ENCODE results near the gene KDM4F.

The KDM4F gene

DNA sequence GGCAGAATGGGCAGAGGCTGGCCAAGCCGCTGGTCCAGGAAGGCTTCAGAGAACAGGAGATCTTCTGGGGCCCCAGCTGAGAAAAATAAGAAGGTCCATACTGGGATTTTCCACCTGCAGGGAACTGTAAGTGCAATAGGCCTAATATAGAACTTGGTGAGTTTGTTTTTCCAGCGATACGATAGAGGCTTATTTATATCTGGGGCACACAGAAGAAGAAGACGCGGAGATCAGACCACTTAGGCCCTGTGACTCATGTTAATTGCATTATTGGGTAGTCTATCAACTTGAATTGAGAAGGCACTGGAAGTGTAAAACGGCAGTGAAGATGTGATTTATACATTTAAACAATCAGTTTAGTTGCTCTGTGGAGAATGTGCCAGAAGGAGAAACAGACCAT, 9.8 kb downstream of the KDM4F start:
- WGBS, 2 experiments (ENCODE audit: insufficient coverage in 2 of 2) = 83 to 92% methylated on average over 6 of the region's 6 CpGs
- Histone ChIP-seq H3K9me3 (ENCODE audit: control insufficient read depth, low read length) (no peaks in the 10 kb centered on the region), H3K4me1 (ENCODE audit: control insufficient read depth, insufficient read depth, low read length, poor library complexity, severe bottlenecking) (no peaks in the 10 kb centered on the region), H3K27ac (ENCODE audit: low read depth, low read length, severe bottlenecking) (no peak overlapping the region), H3K36me3 (ENCODE audit: control insufficient read depth, insufficient read depth, low read length) (no peaks in the 10 kb centered on the region), H3K4me3 (ENCODE audit: extremely low read depth, insufficient read depth, low read length, poor library complexity, severe bottlenecking) (no peak overlapping the region)

DNA sequence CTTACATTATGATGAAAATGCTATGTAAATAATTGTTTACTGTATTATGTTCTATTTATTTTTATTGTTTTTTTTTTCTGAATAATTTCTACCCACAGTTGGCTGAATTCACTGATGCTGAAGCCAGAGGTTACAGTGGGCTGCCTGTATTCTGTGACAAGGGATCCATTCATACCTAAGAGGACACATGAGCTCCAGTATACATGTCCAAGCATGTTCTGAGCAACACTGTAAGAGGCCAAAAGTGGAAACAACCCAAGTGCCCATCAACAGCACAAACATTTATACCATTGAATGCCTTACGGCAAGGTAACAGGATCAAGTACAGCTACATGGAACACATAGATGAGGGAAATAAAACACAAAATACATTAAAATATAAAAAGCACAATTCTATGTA, 16.1 kb downstream of the KDM4F start:
- no peaks in the 10 kb centered on the region for H3K9me3 ChIP-seq (ENCODE audit: control insufficient read depth, low read length)
- WGBS, 2 experiments (ENCODE audit: insufficient coverage in 2 of 2) = no CpG with 5 or more reads among the region's 1 CpG
- H3K36me3 ChIP-seq (ENCODE audit: control insufficient read depth, insufficient read depth, low read length) = no peaks in the 10 kb centered on the region
- no peak overlapping the region for H3K4me3 ChIP-seq (ENCODE audit: extremely low read depth, insufficient read depth, low read length, poor library complexity, severe bottlenecking)
- peaks cover 5% of the 10 kb centered on the region for H3K4me1 ChIP-seq (ENCODE audit: control insufficient read depth, insufficient read depth, low read length, poor library complexity, severe bottlenecking)
- no peak overlapping the region for H3K27ac ChIP-seq (ENCODE audit: low read depth, low read length, severe bottlenecking)

DNA sequence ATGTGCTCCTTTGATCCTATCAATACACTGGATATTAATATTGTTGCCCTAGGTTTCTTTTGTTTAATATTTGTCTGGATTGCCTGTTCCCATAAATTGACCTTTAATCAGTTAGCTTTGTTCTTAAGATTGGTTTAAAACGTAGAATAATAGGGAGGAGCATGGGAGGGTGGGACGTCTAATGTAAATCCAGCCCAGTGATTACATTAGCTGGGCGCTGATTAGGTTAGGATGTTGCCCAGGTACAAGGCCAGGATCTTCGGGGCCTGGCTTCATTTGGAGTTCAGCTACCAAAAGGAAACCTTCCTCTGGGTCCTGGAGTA, 17.5 kb downstream of the KDM4F start, which contains the start of gene SRSF8:
SRSF8 (plus strand) TSS at position 204 of the 323 bp plus-strand sequence. CDS start 308 bp downstream, outside the sequence.
- H3K27ac ChIP-seq (ENCODE audit: low read depth, low read length, severe bottlenecking) = peak within 1 kb of the TSS; percentile 75
- H3K4me1 ChIP-seq (ENCODE audit: control insufficient read depth, insufficient read depth, low read length, poor library complexity, severe bottlenecking) = peaks cover 5% of the 10 kb centered on the region
- 0% methylated on average over 2 to 3 of the region's 4 CpGs for WGBS, 2 experiments (ENCODE audit: insufficient coverage in 2 of 2)
- no peaks in the 10 kb centered on the region for H3K9me3 ChIP-seq (ENCODE audit: control insufficient read depth, low read length)
- no peaks in the 10 kb centered on the region for H3K36me3 ChIP-seq (ENCODE audit: control insufficient read depth, insufficient read depth, low read length)
- peak within 1 kb of the TSS; percentile 79 for H3K4me3 ChIP-seq (ENCODE audit: extremely low read depth, insufficient read depth, low read length, poor library complexity, severe bottlenecking)

DNA sequence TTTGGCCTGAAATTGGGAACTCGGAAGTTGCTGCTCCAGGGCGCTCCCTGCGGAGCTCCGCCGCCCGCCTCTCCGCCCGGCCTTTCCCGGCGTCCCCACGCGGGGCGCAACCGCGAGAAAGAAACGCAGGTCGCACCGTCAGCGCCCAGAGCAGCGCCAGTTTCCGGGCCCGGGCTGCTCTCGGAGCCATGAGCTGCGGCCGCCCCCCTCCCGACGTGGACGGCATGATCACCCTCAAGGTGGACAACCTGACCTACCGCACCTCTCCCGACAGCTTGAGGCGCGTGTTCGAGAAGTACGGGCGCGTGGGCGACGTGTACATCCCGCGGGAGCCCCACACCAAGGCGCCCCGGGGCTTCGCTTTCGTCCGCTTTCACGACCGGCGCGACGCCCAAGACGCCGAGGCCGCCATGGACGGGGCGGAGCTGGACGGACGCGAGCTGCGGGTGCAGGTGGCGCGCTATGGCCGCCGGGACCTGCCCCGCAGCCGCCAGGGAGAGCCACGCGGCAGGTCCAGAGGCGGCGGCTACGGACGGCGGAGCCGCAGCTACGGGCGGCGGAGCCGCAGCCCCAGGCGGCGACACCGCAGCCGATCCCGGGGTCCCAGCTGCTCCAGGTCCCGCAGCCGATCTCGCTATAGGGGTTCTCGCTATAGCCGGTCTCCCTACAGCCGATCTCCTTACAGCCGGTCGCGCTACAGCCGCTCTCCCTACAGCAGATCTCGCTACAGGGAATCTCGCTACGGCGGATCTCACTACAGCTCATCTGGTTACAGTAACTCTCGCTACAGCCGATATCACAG, 18.0 kb downstream of the KDM4F start:
- 0% methylated on average over 63 to 80 of the region's 98 CpGs for WGBS, 2 experiments (ENCODE audit: insufficient coverage in 2 of 2)
- peak overlapping the region; percentile 75 for H3K27ac ChIP-seq (ENCODE audit: low read depth, low read length, severe bottlenecking)
- no peaks in the 10 kb centered on the region for H3K9me3 ChIP-seq (ENCODE audit: control insufficient read depth, low read length)
- H3K4me3 ChIP-seq (ENCODE audit: extremely low read depth, insufficient read depth, low read length, poor library complexity, severe bottlenecking) = peak overlapping the region; percentile 79
- no peaks in the 10 kb centered on the region for H3K36me3 ChIP-seq (ENCODE audit: control insufficient read depth, insufficient read depth, low read length)
- peaks cover 5% of the 10 kb centered on the region for H3K4me1 ChIP-seq (ENCODE audit: control insufficient read depth, insufficient read depth, low read length, poor library complexity, severe bottlenecking)

DNA sequence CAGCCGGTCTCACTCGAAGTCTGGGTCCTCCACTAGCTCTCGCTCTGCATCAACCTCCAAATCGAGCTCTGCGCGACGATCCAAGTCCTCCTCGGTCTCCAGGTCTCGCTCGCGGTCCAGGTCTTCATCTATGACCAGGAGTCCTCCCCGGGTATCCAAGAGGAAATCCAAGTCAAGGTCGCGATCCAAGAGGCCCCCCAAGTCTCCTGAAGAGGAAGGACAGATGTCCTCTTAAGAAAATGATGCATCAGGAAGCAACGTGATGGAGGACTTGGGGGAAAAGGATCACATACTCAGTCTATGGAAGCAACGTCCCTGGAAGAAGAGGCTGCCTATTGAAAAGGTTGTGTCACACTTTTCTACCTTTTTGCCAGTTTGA, 18.6 kb downstream of the KDM4F start:
- peak overlapping the region; percentile 75 for H3K27ac ChIP-seq (ENCODE audit: low read depth, low read length, severe bottlenecking)
- WGBS, 2 experiments (ENCODE audit: insufficient coverage in 2 of 2) = 1 to 4% methylated on average over 9 to 13 of the region's 16 CpGs
- no peaks in the 10 kb centered on the region for H3K9me3 ChIP-seq (ENCODE audit: control insufficient read depth, low read length)
- H3K4me3 ChIP-seq (ENCODE audit: extremely low read depth, insufficient read depth, low read length, poor library complexity, severe bottlenecking) = peak overlapping the region; percentile 79
- peaks cover 5% of the 10 kb centered on the region for H3K4me1 ChIP-seq (ENCODE audit: control insufficient read depth, insufficient read depth, low read length, poor library complexity, severe bottlenecking)
- H3K36me3 ChIP-seq (ENCODE audit: control insufficient read depth, insufficient read depth, low read length) = no peaks in the 10 kb centered on the region

DNA sequence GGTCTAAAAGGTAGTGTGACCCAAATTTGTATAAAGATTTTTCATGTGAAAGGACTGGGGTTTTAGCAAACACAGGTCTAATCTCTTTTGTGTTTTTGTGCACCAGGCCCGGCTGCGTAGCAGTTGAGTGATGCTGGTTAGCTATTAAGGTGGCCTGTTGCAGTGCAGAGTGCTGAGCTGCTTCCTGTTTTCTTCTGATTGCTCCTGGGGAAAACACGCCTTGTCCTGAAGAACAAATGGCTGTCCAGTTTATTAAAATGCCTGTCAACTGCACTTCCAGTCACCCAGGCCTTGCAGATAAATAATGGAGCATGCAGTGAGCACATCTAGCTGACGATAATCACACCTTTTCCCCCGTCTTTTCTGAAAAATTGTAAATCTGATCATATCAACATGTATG, 19.3 kb downstream of the KDM4F start:
- Histone ChIP-seq H3K4me3 (ENCODE audit: extremely low read depth, insufficient read depth, low read length, poor library complexity, severe bottlenecking) (peak overlapping the region; percentile 79), H3K9me3 (ENCODE audit: control insufficient read depth, low read length) (no peaks in the 10 kb centered on the region), H3K4me1 (ENCODE audit: control insufficient read depth, insufficient read depth, low read length, poor library complexity, severe bottlenecking) (peaks cover 5% of the 10 kb centered on the region), H3K27ac (ENCODE audit: low read depth, low read length, severe bottlenecking) (peak overlapping the region; percentile 75), H3K36me3 (ENCODE audit: control insufficient read depth, insufficient read depth, low read length) (no peaks in the 10 kb centered on the region)
- WGBS, 2 experiments (ENCODE audit: insufficient coverage in 2 of 2) = 55 to 77% methylated on average over 3 to 4 of the region's 5 CpGs

DNA sequence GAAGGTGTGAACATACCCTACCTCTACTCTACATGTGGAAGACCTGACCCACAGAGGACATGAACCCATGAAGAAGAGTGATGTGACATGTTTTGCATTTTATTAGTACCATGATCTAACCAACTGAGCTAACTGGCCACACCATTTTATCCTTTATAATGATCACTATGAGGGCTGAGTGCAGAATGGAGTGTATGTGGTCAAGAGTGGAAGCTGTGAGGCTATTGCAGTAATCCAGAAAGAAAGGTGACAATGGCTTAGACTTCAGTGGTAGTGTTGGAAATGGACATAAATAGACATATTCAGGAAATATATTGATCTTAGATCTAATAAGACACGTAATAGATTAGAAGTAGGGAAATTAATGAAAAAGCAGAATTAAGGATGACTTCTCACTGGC, 21.2 kb downstream of the KDM4F start:
- Histone ChIP-seq H3K4me1 (ENCODE audit: control insufficient read depth, insufficient read depth, low read length, poor library complexity, severe bottlenecking) (no peaks in the 10 kb centered on the region), H3K4me3 (ENCODE audit: extremely low read depth, insufficient read depth, low read length, poor library complexity, severe bottlenecking) (no peak overlapping the region), H3K9me3 (ENCODE audit: control insufficient read depth, low read length) (no peaks in the 10 kb centered on the region), H3K27ac (ENCODE audit: low read depth, low read length, severe bottlenecking) (no peak overlapping the region), H3K36me3 (ENCODE audit: control insufficient read depth, insufficient read depth, low read length) (no peaks in the 10 kb centered on the region)
- WGBS, 2 experiments (ENCODE audit: insufficient coverage in 2 of 2) = 100% methylated on average over 1 of the region's 1 CpG; no CpG with 5 or more reads in 1 of the 2 experiments

DNA sequence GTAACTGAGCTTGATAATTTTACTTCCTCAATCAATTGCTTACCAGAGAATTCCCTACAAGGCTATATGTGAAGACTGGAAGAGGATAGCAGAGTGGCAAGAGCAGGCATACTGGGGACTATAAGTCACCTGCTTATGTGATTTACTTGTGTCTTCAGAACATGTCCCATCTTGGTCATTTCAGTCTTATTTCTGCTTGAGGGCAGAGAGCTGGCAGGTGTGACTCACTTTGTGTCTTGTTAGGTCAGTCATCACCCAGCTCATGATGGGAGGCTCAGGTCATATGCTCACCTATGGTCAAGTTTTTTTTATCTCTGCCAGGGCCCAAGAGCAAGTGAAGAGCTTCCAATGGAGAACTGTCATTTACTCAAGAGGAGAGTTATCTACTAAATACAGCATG, 23.7 kb downstream of the KDM4F start:
- Histone ChIP-seq H3K36me3 (ENCODE audit: control insufficient read depth, insufficient read depth, low read length) (no peaks in the 10 kb centered on the region), H3K27ac (ENCODE audit: low read depth, low read length, severe bottlenecking) (no peak overlapping the region)

DNA sequence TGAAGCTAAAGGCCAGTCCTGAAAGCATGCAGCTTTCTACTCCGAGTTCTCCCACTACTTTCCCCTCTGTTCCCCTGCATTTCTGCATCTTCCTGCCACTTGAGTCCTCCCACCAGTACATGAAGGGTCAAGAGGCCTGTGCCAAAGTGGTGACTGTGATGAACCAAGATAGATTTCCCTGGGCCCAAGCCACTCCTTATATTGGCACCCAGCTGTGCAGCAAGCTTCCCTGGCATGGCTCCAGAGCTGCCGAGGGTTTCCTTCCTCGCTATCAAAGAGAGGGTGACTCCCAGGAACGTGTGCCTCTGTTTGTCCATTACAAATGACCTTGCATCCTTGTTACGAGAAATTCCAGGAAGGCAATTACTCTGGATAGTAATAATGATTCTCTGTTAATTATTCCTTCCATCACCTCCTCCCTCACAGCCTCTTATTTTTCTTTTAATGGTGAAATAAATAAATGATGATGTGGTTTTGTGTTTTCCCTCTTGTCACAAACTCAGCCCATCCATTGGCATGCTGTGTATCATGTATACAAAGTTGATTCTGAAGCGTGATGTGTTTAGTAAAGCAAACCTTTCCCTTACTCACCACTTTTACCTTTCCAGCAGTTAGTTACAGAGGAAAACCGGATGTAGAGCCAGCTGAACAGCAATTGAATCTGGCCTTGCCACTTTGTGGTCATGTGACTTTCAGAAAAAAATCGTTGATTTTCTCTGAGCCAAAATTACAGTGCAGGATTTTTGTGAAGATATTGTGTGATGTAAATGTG, 25.8 kb downstream of the KDM4F start:
- no peaks in the 10 kb centered on the region for H3K36me3 ChIP-seq (ENCODE audit: control insufficient read depth, insufficient read depth, low read length)
- 79 to 88% methylated on average over 4 to 5 of the region's 8 CpGs for WGBS, 2 experiments (ENCODE audit: insufficient coverage in 2 of 2)
- H3K9me3 ChIP-seq (ENCODE audit: control insufficient read depth, low read length) = no peaks in the 10 kb centered on the region
- H3K27ac ChIP-seq (ENCODE audit: low read depth, low read length, severe bottlenecking) = no peak overlapping the region
- H3K4me3 ChIP-seq (ENCODE audit: extremely low read depth, insufficient read depth, low read length, poor library complexity, severe bottlenecking) = no peak overlapping the region
- no peaks in the 10 kb centered on the region for H3K4me1 ChIP-seq (ENCODE audit: control insufficient read depth, insufficient read depth, low read length, poor library complexity, severe bottlenecking)

More for the DNA sequence above, 23.7 kb downstream of the KDM4F start:
- H3K9me3 ChIP-seq (ENCODE audit: control insufficient read depth, low read length) = no peaks in the 10 kb centered on the region
- no peak overlapping the region for H3K4me3 ChIP-seq (ENCODE audit: extremely low read depth, insufficient read depth, low read length, poor library complexity, severe bottlenecking)
- H3K4me1 ChIP-seq (ENCODE audit: control insufficient read depth, insufficient read depth, low read length, poor library complexity, severe bottlenecking) = no peaks in the 10 kb centered on the region

DNA sequence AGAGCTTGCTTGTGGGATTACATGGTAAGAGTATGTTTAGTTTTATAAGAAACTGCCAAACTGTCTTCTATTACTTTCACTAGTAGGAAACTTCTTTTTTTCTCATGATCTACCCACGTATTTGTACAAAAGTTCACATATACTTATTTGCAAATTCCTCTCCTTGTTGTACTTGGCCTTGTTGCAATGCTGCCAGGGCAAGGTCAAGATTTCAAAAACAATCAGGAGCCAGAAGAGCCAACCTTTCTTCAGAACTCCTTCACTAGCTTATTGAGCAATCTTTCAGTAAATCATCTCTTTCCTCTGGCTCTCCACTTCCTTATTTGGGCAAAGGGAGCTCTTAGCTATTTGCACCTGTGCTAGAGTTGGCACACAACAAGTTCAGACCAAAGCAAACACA, 27.2 kb downstream of the KDM4F start:
- WGBS, 2 experiments (ENCODE audit: insufficient coverage in 2 of 2) = 80 to 92% methylated on average over 1 of the region's 1 CpG
- no peak overlapping the region for H3K27ac ChIP-seq (ENCODE audit: low read depth, low read length, severe bottlenecking)
- H3K4me1 ChIP-seq (ENCODE audit: control insufficient read depth, insufficient read depth, low read length, poor library complexity, severe bottlenecking) = peaks cover 10% of the 10 kb centered on the region
- no peaks in the 10 kb centered on the region for H3K36me3 ChIP-seq (ENCODE audit: control insufficient read depth, insufficient read depth, low read length)
- H3K9me3 ChIP-seq (ENCODE audit: control insufficient read depth, low read length) = no peaks in the 10 kb centered on the region
- H3K4me3 ChIP-seq (ENCODE audit: extremely low read depth, insufficient read depth, low read length, poor library complexity, severe bottlenecking) = no peak overlapping the region

DNA sequence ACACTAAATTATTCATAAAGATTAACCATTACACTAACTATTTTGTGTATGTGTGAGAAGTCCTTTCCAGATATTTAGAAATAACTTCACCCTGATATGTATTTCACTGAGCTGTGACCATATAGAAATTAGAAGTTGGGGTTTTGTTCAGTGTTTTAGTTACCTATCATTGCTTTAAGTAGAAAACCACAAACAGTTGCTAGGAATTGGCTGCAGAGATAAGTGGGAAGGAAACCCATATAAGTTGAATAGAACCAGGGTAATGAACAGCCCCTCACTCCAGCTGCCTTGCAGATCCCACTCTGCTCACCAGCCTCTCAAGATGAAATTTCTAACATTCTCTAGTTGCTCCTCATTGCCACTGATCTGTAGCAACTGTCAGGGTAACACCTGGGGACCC, 27.8 kb downstream of the KDM4F start:
- no peaks in the 10 kb centered on the region for H3K9me3 ChIP-seq (ENCODE audit: control insufficient read depth, low read length)
- peaks cover 14% of the 10 kb centered on the region for H3K4me1 ChIP-seq (ENCODE audit: control insufficient read depth, insufficient read depth, low read length, poor library complexity, severe bottlenecking)
- H3K36me3 ChIP-seq (ENCODE audit: control insufficient read depth, insufficient read depth, low read length) = no peaks in the 10 kb centered on the region
- H3K4me3 ChIP-seq (ENCODE audit: extremely low read depth, insufficient read depth, low read length, poor library complexity, severe bottlenecking) = no peak overlapping the region
- no peak overlapping the region for H3K27ac ChIP-seq (ENCODE audit: low read depth, low read length, severe bottlenecking)

All from mesodermal cell (in vitro differentiated cells).